PC-9 (cell line): ENCODE results near the gene NCAM2. TPM values are rescaled to one million over a fixed set of nuclear protein-coding genes. Genes with fewer than 3 reads are reported as not detected.

ENCODE experiments used
- BruUV-seq: library from RNA; stranded (reverse); fragments of 400-500 nt; replicated peaks from 2 replicates; lab custom pipeline; 2021; lab: Mats Ljungman, UMichigan
- CTCF ChIA-PET: fragments of 300-600 bp; sonication (Branson Sonifier 250); formaldehyde crosslinking; loops from one replicate; lab custom pipeline; 2022; ENCODE audit warnings: antibody characterized with exemption; lab: Charles Lee
- POLR2A ChIA-PET: fragments of 300-600 bp; sonication (Branson Sonifier 250); formaldehyde crosslinking; loops from one replicate; lab custom pipeline; 2022; ENCODE audit warnings: antibody characterized with exemption; ENCODE audit not compliant: unreplicated experiment; lab: Charles Lee
- DNase-seq, 2 experiments: peaks; one replicate each; pipeline versions ENCODE4 v3.0.0 to v3.0.0-alpha.2; 2015 to 2022; ENCODE audit warnings: mixed read lengths in 1 of 2
- H2AFZ ChIP-seq: fragments of 200-600 bp; sonication (generic); 2 replicates; pipeline ENCODE4 v1.8.1; 2017; ENCODE audit warnings: antibody characterized with exemption
- H3F3A ChIP-seq: fragments of 200-600 bp; sonication (generic); 2 replicates; pipeline ENCODE4 v1.8.1; 2017; ENCODE audit warnings: antibody characterized with exemption, mild to moderate bottlenecking, low read depth; ENCODE audit not compliant: insufficient read depth
- H3K27ac ChIP-seq: fragments of 200-600 bp; sonication (generic); 2 replicates; pipeline ENCODE4 v1.6.1; 2016; ENCODE audit warnings: mixed run types
- H3K27me3 ChIP-seq: fragments of 200-600 bp; sonication (generic); 2 replicates; pipeline ENCODE4 v1.6.1; 2016; ENCODE audit warnings: low read depth, mixed run types; ENCODE audit not compliant: insufficient read depth
- H3K36me3 ChIP-seq: fragments of 200-600 bp; sonication (generic); 2 replicates; pipeline ENCODE4 v1.6.1; 2016; ENCODE audit warnings: low read depth, mixed run types
- H3K4me1 ChIP-seq: fragments of 200-600 bp; sonication (generic); replicated peaks from 2 replicates; pipeline ENCODE4 v1.6.1; 2016; ENCODE audit warnings: mixed run types; ENCODE audit not compliant: insufficient read depth
- H3K4me2 ChIP-seq: fragments of 200-600 bp; sonication (generic); 2 replicates; pipeline ENCODE4 v1.6.1; 2017; ENCODE audit warnings: mixed run types
- H3K4me3 ChIP-seq: fragments of 200-600 bp; sonication (generic); 2 replicates; pipeline ENCODE4 v1.6.1; 2016; ENCODE audit warnings: mixed run types
- H3K79me2 ChIP-seq: fragments of 200-600 bp; sonication (generic); 2 replicates; pipeline ENCODE4 v1.6.1; 2017; ENCODE audit warnings: low read depth, mixed run types
- H3K9me2 ChIP-seq: fragments of 200-600 bp; sonication (generic); 2 replicates; pipeline ENCODE4 v1.8.1; 2017; ENCODE audit warnings: mild to moderate bottlenecking; ENCODE audit not compliant: insufficient read depth
- H3K9me3 ChIP-seq: fragments of 200-600 bp; sonication (generic); 2 replicates; pipeline ENCODE4 v1.8.1; 2016; ENCODE audit warnings: low read depth; ENCODE audit not compliant: insufficient read depth
- H4K20me1 ChIP-seq: fragments of 200-600 bp; sonication (generic); 2 replicates; pipeline ENCODE4 v1.8.1; 2017; ENCODE audit not compliant: insufficient read depth
- EZH2 ChIP-seq: fragments of 200-600 bp; sonication (generic); IDR thresholded peaks from 2 replicates; pipeline ENCODE4 v1.8.0; 2017; ENCODE audit warnings: antibody characterized with exemption, low read depth
- intact Hi-C: fragments of 100-400 bp; cut with micrococcal nuclease; formaldehyde crosslinking; loops from one replicate; pipeline ENCODE4 v1.10.0; 2022; ENCODE audit not compliant: unreplicated experiment
- total RNA-seq: library from RNA; stranded (reverse); gene quantifications from 2 replicates; pipeline ENCODE4 v1.2.3, GENCODE V29; 2021
- TF ChIP-seq, protein P1 (sequence below): fragments of 200-600 bp; sonication (generic); conservative IDR thresholded peaks from 2 replicates; pipeline ENCODE4 v1.6.1; 2017; ENCODE audit warnings: mixed run types, antibody characterized with exemption, mild to moderate bottlenecking, moderate library complexity

The NCAM2 gene
- total RNA-seq, 1 experiment from 2014 or later = not detected

DNA sequence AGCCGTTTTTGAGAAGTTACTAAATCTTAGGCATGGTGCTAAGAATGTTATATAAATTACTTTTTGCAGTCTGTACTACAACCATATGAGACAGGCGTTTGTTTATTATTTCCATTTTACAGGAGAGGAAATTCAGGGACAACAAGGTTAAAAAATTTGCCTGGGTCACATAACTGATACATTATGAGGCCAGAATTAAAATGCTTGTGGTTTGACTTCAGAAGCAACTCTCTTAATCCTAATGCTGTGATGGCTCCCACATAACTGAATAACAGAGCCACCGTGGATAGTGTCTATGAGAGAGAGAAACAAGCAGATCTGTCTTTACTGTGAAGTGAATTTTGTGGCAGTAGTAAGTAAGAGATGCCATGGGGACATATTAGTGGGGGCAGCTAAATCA is 184.9 kb downstream of the NCAM2 start:
- CTCF ChIA-PET = no interaction called here
- H3K4me1 ChIP-seq = no peaks in the 10 kb centered on the region
- H2AFZ ChIP-seq = no peak overlapping the region
- no peak overlapping the region for H3K4me3 ChIP-seq
- no peaks in the 10 kb centered on the region for H3F3A ChIP-seq
- H3K27me3 ChIP-seq = no peaks in the 10 kb centered on the region
- TF ChIP-seq, protein P1, sequence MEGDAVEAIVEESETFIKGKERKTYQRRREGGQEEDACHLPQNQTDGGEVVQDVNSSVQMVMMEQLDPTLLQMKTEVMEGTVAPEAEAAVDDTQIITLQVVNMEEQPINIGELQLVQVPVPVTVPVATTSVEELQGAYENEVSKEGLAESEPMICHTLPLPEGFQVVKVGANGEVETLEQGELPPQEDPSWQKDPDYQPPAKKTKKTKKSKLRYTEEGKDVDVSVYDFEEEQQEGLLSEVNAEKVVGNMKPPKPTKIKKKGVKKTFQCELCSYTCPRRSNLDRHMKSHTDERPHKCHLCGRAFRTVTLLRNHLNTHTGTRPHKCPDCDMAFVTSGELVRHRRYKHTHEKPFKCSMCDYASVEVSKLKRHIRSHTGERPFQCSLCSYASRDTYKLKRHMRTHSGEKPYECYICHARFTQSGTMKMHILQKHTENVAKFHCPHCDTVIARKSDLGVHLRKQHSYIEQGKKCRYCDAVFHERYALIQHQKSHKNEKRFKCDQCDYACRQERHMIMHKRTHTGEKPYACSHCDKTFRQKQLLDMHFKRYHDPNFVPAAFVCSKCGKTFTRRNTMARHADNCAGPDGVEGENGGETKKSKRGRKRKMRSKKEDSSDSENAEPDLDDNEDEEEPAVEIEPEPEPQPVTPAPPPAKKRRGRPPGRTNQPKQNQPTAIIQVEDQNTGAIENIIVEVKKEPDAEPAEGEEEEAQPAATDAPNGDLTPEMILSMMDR = no peak
- no peak for TF ChIP-seq EZH2
- no peaks in the 10 kb centered on the region for H3K36me3 ChIP-seq
- no peak for DNase-seq
- no peaks in the 10 kb centered on the region for H4K20me1 ChIP-seq
- intact Hi-C loops = no loop called here
- H3K27ac ChIP-seq = no peak overlapping the region
- H3K9me2 ChIP-seq = no peaks in the 10 kb centered on the region
- no peaks in the 10 kb centered on the region for H3K79me2 ChIP-seq
- no TSS peak for BruUV-seq
- H3K4me2 ChIP-seq = no peak overlapping the region
- POLR2A ChIA-PET = no interaction called here
- H3K9me3 ChIP-seq = no peaks in the 10 kb centered on the region

DNA sequence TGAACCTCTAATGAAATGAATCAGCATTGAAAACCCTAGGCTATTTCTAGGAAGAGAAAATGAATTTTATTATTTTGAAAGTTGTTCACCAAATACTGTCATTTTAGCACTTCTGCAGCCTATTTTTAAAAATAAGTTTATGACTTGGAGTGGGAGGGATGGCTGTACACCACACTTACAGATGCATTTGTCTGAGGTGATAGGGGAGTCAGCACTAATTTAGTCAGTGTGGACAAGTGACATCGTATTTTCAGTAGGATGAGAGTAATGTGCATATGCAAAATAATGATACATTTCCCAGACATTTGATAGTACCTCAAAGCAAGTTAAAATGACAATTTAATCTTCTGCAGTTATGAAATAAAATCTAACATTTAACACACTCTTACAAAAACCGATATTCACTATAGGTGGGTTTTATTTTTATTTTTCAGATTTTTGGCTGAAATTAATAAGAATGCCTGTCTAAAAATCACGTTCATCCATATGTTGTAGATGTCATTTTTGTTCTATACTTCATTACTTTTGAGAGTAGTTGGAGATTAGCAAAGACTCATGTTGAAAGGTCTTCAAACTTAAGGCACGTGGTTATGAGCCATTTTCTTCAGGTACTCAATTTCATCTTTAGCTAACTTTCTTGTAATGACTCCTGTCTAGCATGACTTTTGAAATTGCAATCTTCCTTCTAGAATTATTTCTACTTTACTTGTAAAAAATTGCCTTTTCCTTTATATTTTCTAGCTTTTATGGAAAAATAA is 186.7 kb downstream of the NCAM2 start:
- no TSS peak for BruUV-seq
- Histone ChIP-seq H3K27me3 (no peaks in the 10 kb centered on the region), H3K9me3 (no peaks in the 10 kb centered on the region)

GRCh38 chr21:21187579-21187978 is 189.4 kb downstream of the NCAM2 start:
- TF ChIP-seq EZH2 = no peak
- TF ChIP-seq, protein P1 = no peak
- no peaks in the 10 kb centered on the region for H3K36me3 ChIP-seq
- intact Hi-C loops = no loop called here
- no peak overlapping the region for H3K4me3 ChIP-seq
- no peaks in the 10 kb centered on the region for H4K20me1 ChIP-seq
- no peaks in the 10 kb centered on the region for H3F3A ChIP-seq
- no TSS peak for BruUV-seq
- H3K9me2 ChIP-seq = no peaks in the 10 kb centered on the region
- ChIA-PET POLR2A (no interaction called here), CTCF (no interaction called here)
- no peak overlapping the region for H3K4me2 ChIP-seq
- no peak overlapping the region for H3K27ac ChIP-seq
- DNase-seq = no peak
- H3K4me1 ChIP-seq = no peaks in the 10 kb centered on the region
- H3K9me3 ChIP-seq = no peaks in the 10 kb centered on the region
- no peaks in the 10 kb centered on the region for H3K79me2 ChIP-seq
- H3K27me3 ChIP-seq = no peaks in the 10 kb centered on the region
- no peak overlapping the region for H2AFZ ChIP-seq

More for the DNA sequence above, 186.7 kb downstream of the NCAM2 start:
- Histone ChIP-seq H3K4me3 (no peak overlapping the region), H3F3A (no peaks in the 10 kb centered on the region), H2AFZ (no peak overlapping the region), H3K4me1 (no peaks in the 10 kb centered on the region), H3K36me3 (no peaks in the 10 kb centered on the region), H3K27ac (no peak overlapping the region), H3K79me2 (no peaks in the 10 kb centered on the region), H3K4me2 (no peak overlapping the region), H4K20me1 (no peaks in the 10 kb centered on the region), H3K9me2 (no peaks in the 10 kb centered on the region)
- no peak for TF ChIP-seq EZH2
- TF ChIP-seq, protein P1 = no peak
- ChIA-PET CTCF (no interaction called here), POLR2A (no interaction called here)
- no peak for DNase-seq
- intact Hi-C loops = no loop called here
